ENCODE data around the gene RHAG. TPM values are rescaled to one million over a fixed set of nuclear protein-coding genes. Genes with fewer than 3 reads are reported as not detected.

Gene RHAG
- total and polyA plus RNA-seq, 2 donors (not counting 1 experiment from before 2014, with no cell fraction given), result not detected

- H3K36me3 ChIP-seq (replicated peaks in 1 of 2; ENCODE audit: control extremely low read depth in 1 of 2, control insufficient read depth in 1 of 2, extremely low read depth in 1 of 2, insufficient read depth in 2 of 2, low read length in 1 of 2), result no peaks in the 10 kb centered on the region
- POLR2A ChIA-PET, result no interaction called here
- H3K4me3 ChIP-seq (ENCODE audit: control extremely low read depth in 1 of 5, extremely low read depth in 1 of 5, insufficient read depth in 1 of 5, low read depth in 2 of 5, low read length in 4 of 5), result no peak overlapping the region
- H3K4me2 ChIP-seq (replicated peaks; ENCODE audit: low read depth, low read length, poor library complexity, severe bottlenecking), result no peak overlapping the region
- Mint-ChIP-seq H3K4me3 (no peak overlapping the region), H3K4me1 (no peaks in the 10 kb centered on the region), H3K27me3 (no peaks in the 10 kb centered on the region), H3K27ac (no peak overlapping the region), H3K9me3 (ENCODE audit: insufficient read depth) (no peaks in the 10 kb centered on the region)
- H3K9me3 ChIP-seq (ENCODE audit: control extremely low read depth in 1 of 3, control insufficient read depth in 2 of 3, insufficient read depth in 1 of 3, low read length in 2 of 3), result peaks cover 0 to 3% (median 0%) of the 10 kb centered on the region in 3 donors
- H3K79me2 ChIP-seq (ENCODE audit: control insufficient read depth, insufficient read depth, low read length), result no peaks in the 10 kb centered on the region
- intact Hi-C loops (cut with micrococcal nuclease), result no loop called here
- WGBS (ENCODE audit: insufficient coverage), result 20% methylated on average over 1 of the region's 3 CpGs
- H3K9ac ChIP-seq (ENCODE audit: low read length), result no peak overlapping the region
- no peak overlapping the region for H3K27ac ChIP-seq (ENCODE audit: low read length in 2 of 2)
- no peak overlapping the region for H2AFZ ChIP-seq (ENCODE audit: insufficient read depth, low read depth, low read length, poor library complexity, severe bottlenecking)
- H4K20me1 ChIP-seq (ENCODE audit: control insufficient read depth, insufficient read depth, low read length, poor library complexity, severe bottlenecking), result no peaks in the 10 kb centered on the region
- no peaks in the 10 kb centered on the region for H3K4me1 ChIP-seq (ENCODE audit: control insufficient read depth in 2 of 2, insufficient read depth in 2 of 2, low read length in 2 of 2)
- ATAC-seq (ENCODE audit: low read depth), result no peak
- TF ChIP-seq EZH2 (IDR thresholded peaks at IDR 0.05; ENCODE audit: borderline replicate concordance, insufficient read depth, low read depth, low read length, poor library complexity, severe bottlenecking) (no peak), CTCF (IDR thresholded peaks at IDR 0.05) (no peak)
- no peak for DNase-seq
- CTCF ChIA-PET, result no interaction called here
- H3K27me3 ChIP-seq (replicated peaks in 1 of 4; ENCODE audit: control extremely low read depth in 1 of 4, control insufficient read depth in 3 of 4, insufficient read depth in 4 of 4, low read length in 3 of 4), result no peaks in the 10 kb centered on the region
Observed at GRCh38 chr6:49645139-49645538, 8.5 kb upstream of the RHAG start.

- ATAC-seq (ENCODE audit: low read depth) (no peak), DNase-seq (no peak)
- Histone ChIP-seq H3K9ac (ENCODE audit: low read length) (no peak overlapping the region), H4K20me1 (ENCODE audit: control insufficient read depth, insufficient read depth, low read length, poor library complexity, severe bottlenecking) (no peaks in the 10 kb centered on the region), H2AFZ (ENCODE audit: insufficient read depth, low read depth, low read length, poor library complexity, severe bottlenecking) (no peak overlapping the region), H3K9me3 (ENCODE audit: control extremely low read depth in 1 of 3, control insufficient read depth in 2 of 3, insufficient read depth in 1 of 3, low read length in 2 of 3) (peaks cover 0 to 3% (median 0%) of the 10 kb centered on the region in 3 donors), H3K27ac (ENCODE audit: low read length in 2 of 2) (no peak overlapping the region), H3K27me3 (replicated peaks in 1 of 4; ENCODE audit: control extremely low read depth in 1 of 4, control insufficient read depth in 3 of 4, insufficient read depth in 4 of 4, low read length in 3 of 4) (no peaks in the 10 kb centered on the region), H3K79me2 (ENCODE audit: control insufficient read depth, insufficient read depth, low read length) (no peaks in the 10 kb centered on the region), H3K36me3 (replicated peaks in 1 of 2; ENCODE audit: control extremely low read depth in 1 of 2, control insufficient read depth in 1 of 2, extremely low read depth in 1 of 2, insufficient read depth in 2 of 2, low read length in 1 of 2) (no peaks in the 10 kb centered on the region), H3K4me3 (ENCODE audit: control extremely low read depth in 1 of 5, extremely low read depth in 1 of 5, insufficient read depth in 1 of 5, low read depth in 2 of 5, low read length in 4 of 5) (no peak overlapping the region), H3K4me1 (ENCODE audit: control insufficient read depth in 2 of 2, insufficient read depth in 2 of 2, low read length in 2 of 2) (no peaks in the 10 kb centered on the region), H3K4me2 (replicated peaks; ENCODE audit: low read depth, low read length, poor library complexity, severe bottlenecking) (no peak overlapping the region)
- TF ChIP-seq CTCF (IDR thresholded peaks at IDR 0.05) (no peak), EZH2 (IDR thresholded peaks at IDR 0.05; ENCODE audit: borderline replicate concordance, insufficient read depth, low read depth, low read length, poor library complexity, severe bottlenecking) (no peak)
- H3K4me3 Mint-ChIP-seq, result no peak overlapping the region
- H3K9me3 Mint-ChIP-seq (ENCODE audit: insufficient read depth), result no peaks in the 10 kb centered on the region
- H3K4me1 Mint-ChIP-seq, result no peaks in the 10 kb centered on the region
- no peaks in the 10 kb centered on the region for H3K27me3 Mint-ChIP-seq
- intact Hi-C loops (cut with micrococcal nuclease), result no loop called here
- CTCF ChIA-PET, result no interaction called here
- POLR2A ChIA-PET, result no interaction called here
- 17% methylated on average over 1 of the region's 5 CpGs for WGBS (ENCODE audit: insufficient coverage)
- H3K27ac Mint-ChIP-seq, result no peak overlapping the region
Observed at GRCh38 chr6:49639177-49639817, 2.7 kb upstream of the RHAG start.

All from B cell (primary cell).